Non-pigmented ciliary epithelial cell (primary cell): ENCODE measurements around the gene MIPOL1.
A peak's percentile ranks its signal among the peaks of the same experiment; 100 is the strongest.

ENCODE experiments used
- DNase-seq: peaks from one replicate; pipeline ENCODE4 v3.0.0-alpha.2; 2010; ENCODE audit warnings: low read depth

The MIPOL1 gene

GRCh38 chr14:37234222-37234621, 36.5 kb downstream of the MIPOL1 start:
- no peak for DNase-seq

DNA sequence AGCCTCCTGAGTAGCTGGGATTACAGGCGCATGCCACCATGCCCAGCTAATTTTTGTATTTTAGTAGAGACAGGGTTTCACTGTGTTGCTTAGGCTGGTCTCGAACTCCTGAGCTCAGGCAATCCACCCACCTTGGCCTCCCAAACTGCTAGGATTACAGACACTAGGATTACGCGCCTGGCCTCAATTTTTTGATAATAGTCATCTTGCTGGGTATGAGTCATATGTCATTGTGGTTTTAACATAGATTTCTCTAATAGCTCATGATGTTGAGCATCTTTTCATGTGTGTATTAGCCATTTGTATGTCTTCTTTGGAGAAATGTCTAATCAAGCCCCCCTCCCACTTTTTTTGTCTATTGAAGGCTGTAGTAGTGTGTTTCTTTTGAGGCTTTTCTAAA, 38.3 kb downstream of the MIPOL1 start:
- peak; percentile 55 for DNase-seq

- no peak for DNase-seq
These were observed 39.4 kb downstream of the MIPOL1 start for GRCh38 chr14:37237094-37237493.

DNA sequence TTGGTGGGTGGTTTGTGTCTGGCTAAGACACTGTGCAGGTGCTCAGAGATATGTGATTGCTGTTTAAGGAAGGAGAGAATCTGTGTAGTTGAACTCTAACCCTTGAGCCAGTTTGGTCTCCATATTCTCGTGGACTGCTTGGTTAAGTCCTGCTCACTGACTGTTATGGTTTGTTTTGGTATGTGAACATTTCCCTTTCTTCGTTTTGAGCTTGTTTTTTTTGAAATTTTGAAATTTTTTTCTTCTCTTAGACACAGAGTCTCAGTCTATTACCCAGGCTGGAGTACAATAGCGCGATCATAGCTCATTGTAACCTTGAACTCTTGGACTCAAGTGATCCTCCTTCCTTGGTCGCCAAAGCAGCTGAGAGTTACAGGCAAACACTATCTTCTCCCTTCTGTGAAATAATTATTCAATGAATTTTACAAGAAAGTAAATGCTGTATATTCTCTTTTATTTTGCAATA, 40.0 kb downstream of the MIPOL1 start:
- no peak for DNase-seq

DNA sequence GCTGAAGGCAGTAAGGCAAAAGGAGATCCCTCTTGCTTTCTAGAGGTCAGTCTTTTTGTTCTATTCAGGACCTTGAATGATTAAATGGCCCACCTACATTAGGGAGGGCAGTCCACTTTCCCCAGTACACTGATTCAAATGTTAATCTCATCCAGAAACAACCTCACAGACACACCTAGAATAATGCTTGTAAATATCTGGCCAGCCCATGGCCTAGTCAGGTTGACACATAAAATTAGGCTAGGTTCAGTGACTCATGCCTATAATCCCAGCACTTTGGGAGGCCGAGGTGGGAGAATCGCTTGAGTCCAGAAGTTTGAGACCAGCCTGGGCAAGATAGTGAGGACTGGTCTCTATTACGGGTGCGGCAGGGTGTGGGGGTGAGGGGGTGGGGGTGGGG, 43.5 kb downstream of the MIPOL1 start:
- no peak for DNase-seq

DNA sequence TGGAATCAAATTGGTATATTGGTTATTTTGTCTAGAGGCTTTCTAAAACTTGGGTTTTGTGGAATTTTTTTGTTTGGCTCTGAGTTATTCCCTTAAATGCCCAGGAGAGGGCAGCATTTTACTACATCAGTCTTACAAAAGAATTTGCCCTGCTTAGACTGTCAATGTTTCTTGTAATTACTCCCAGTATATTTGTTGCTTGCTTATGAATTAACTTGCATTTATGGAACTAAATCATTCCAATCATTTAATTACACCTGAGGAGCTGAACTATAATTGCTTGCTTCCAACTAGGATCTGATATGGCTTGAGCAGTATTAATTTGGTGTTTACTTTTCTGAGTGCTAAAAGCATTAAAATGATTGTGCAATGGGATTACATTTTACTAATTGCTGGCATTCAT, 48.7 kb downstream of the MIPOL1 start:
- peak; percentile 17 for DNase-seq

DNA sequence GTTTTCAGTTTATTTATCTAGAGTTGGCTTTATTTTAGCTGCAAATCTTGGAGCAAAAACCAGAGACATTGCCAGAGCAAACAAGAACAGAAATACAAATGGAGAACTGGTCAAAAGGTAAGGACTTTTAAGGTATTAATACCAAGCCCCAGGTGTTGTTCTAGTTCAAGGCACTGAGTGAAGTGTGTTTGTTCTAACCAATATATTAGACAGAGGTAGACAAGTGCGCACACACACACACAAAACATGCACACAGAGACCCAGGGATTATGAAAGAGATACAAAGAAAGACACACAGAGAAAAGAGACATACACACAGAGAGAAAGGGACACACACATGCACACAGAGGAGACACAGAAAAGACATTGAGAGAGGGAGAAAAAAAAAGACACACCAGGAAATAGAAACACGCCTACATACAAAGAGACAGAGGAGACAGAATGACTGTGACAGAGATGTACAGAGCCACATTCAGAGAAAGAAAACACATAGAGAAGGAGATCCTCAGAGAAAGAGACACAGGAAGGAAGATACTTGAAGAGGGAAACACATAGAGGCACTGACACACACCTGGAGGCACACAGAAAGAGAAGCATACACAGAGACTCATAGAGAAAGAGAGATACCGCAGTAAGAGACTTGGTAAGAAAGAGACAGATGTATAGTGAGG, 50.2 kb downstream of the MIPOL1 start:
- DNase-seq: no peak

GRCh38 chr14:37251775-37252174, 54.0 kb downstream of the MIPOL1 start:
- no peak for DNase-seq

DNA sequence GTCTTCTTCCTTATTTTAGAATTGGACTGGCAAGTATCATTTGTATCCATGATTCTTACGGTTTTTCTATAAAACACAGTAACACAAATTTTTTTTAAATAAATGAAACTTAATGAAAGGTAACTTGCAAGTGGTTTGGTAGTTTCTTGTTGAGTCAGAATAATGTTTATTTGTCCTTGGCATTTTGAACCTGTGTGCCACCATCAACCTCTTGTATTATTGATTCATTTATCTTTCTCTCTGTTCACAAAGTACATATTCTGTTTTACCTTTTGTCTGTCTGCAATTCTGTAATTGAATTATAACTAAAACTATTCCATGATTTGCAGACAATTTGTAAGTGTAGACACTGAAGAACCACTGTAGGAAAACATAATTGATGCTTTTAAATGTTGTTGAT, 54.7 kb downstream of the MIPOL1 start:
- no peak for DNase-seq

- DNase-seq: peak; percentile 45
These were observed 56.2 kb downstream of the MIPOL1 start for GRCh38 chr14:37253905-37254304.

DNA sequence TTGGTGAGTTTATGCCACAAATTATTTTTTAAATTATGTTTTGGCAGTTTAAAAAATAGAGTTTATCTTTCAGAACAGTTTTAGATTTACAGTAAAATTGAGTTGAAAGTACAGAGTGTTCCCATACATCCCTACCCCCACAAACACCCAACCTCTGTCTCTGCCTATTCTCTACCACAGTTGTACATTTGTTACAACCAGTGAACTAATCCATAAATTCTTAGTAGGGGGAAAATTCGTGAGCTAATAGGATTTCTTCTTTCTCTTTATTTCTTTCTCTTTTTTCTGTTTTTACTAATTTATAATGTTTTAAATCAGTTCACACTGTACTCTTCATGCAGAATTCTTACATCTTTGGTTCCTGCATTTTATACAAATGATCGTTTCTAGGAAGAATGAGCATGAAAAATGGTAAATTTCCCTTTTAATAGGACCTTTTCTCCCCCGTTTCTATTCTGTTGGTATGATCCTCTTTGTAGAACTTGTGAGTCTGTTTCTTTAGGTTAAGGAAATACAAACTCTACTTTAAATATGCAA, 56.7 kb downstream of the MIPOL1 start:
- no peak for DNase-seq

GRCh38 chr14:37257501-37258070, 59.8 kb downstream of the MIPOL1 start:
- no peak for DNase-seq

DNA sequence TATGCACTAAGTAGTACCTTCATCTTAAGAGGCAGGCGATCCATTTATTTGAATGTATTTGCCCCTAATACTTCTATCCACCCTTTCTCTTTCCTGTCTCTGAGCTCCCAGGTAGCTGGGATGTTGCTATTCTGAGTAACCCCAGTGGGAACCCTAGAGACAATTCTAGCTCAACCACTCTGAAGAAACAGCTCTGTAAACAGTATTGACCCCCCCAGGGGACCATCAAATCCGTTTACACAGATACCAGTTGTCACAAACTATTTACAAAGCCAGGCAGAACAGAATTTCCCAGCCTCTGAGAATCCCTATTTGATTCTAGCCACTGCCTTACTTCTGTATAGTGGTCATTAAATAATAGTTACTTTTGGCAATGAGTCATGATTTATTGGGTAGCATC, 64.9 kb downstream of the MIPOL1 start:
- no peak for DNase-seq

DNA sequence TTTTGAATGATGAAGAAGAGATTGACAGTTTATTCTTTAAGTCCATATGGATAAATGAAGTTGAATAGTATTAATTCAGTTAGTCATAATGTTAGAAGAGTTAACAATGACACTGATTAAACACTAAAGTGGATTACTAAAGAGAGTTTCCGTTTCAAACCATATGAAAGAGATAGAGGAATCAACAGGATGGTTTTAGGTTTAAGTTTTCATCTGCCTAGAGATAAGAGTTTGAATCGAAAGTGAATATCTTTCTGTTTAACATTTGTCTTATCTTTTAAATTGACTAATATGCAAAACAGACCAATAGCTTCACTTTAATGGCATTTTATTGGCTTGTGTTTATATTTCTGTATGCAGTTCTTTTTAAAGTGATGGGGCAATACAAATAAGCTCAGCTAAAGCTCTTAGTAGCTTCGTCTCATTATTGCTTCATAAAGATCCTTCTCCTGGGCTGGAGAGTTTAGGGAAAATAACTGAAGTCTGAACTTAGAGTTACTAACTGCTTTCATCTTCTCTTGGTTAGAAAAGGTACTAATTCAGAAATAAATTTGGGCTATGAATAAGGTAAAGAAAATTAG, 66.0 kb downstream of the MIPOL1 start:
- DNase-seq: no peak

DNA sequence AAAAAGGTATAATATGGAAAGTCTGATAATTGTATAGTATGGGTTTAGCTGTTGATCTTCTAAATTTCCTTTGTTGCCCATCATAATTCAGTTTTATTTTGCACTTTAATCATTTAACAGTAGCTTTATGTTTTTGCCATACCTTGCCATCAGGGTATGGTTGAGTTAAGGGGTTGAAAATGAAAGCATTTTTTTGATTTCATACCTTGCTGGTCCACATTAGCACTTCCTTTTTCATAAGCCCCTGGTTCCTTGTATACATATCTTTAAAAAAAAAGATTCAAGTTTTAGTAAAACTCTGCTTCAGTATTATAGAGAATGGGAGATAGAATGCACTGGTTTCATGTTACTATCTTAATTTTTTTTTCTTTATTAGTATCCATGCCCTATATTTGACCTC, 71.1 kb downstream of the MIPOL1 start:
- no peak for DNase-seq

DNA sequence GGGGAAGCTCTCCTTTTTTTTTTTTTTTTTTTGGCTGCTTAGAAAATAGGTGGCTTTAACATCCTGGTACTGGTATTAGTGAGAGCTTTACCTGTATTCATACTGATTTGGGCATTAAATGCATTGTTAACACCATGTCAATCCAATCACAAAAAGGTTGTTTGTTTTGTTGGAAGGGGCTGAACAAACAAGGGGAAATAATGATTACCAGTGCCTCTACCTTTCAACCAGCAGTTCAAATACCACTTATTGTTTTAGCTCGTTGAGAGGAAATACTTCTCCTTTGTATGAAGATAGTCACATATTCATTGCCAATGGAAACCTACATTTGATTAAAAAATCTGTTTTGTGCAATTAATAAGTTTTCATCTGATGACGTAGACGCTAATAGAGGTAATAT, 72.9 kb downstream of the MIPOL1 start:
- no peak for DNase-seq

DNA sequence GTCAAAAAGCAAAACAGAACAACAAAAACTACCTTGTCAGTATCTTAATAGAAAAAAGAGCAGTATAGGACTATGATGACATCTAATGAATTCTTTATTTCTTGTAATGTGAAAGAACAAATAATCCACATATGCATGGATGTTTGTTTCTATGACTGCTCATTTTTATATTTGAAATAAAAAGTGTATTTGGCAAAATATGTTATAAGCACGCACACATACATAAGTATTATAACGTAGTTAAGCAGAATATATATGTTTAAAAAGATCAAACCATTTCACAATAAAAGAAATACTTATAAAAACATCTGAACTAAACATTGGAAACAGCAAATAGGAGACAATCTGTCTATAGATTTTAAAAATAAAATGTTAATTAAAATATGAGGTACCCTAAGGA, 74.8 kb downstream of the MIPOL1 start:
- DNase-seq: no peak

- DNase-seq: no peak
These were observed 76.9 kb downstream of the MIPOL1 start for GRCh38 chr14:37274652-37275051.

DNA sequence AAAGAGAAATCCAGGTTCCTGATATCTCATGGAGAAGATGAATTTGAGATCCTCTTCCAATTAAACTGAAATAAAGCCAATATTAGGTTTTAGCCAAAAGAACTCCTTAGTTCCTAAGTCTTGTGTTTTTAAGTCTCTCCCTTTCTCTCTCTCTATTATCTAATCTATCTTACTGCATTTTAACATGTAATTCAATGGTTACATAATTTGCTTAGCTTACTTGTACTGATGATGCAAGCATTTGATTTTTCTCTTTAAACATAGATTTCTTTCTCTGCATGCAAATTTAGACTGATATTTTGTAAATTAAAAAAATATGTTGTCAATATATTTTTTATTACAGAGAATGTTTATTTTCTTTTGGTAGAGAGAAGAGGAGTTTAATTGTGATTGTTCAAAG, 78.2 kb downstream of the MIPOL1 start:
- no peak for DNase-seq

GRCh38 chr14:37278636-37279538, 81.2 kb downstream of the MIPOL1 start:
- DNase-seq: no peak

- no peak for DNase-seq
These were observed 82.1 kb downstream of the MIPOL1 start for GRCh38 chr14:37279818-37280217.

GRCh38 chr14:37284760-37285159, 87.0 kb downstream of the MIPOL1 start:
- DNase-seq: no peak
